HG03066 (cell line): ENCODE results near the gene SLC6A11.

ENCODE experiments used
- ATAC-seq: cut with Tn5 transposase; IDR thresholded peaks from one replicate; pipeline ENCODE4 v1.9.1; 2021; ENCODE audit warnings: low read depth; ENCODE audit not compliant: unreplicated experiment

SLC6A11 gene

GRCh38 chr3:10816019-10816862, at the start of gene SLC6A11:
Gene SLC6A11 (plus strand): TSS chr3:10816228. CDS start chr3:10816266, 38 bp downstream.
- no peak for ATAC-seq

GRCh38 chr3:10768708-10769394, 47.2 kb upstream of the SLC6A11 start:
- no peak for ATAC-seq

GRCh38 chr3:10770547-10770946, 45.5 kb upstream of the SLC6A11 start:
- no peak for ATAC-seq

- ATAC-seq = no peak
Measured at GRCh38 chr3:10770981-10771380, 45.0 kb upstream of the SLC6A11 start.

DNA sequence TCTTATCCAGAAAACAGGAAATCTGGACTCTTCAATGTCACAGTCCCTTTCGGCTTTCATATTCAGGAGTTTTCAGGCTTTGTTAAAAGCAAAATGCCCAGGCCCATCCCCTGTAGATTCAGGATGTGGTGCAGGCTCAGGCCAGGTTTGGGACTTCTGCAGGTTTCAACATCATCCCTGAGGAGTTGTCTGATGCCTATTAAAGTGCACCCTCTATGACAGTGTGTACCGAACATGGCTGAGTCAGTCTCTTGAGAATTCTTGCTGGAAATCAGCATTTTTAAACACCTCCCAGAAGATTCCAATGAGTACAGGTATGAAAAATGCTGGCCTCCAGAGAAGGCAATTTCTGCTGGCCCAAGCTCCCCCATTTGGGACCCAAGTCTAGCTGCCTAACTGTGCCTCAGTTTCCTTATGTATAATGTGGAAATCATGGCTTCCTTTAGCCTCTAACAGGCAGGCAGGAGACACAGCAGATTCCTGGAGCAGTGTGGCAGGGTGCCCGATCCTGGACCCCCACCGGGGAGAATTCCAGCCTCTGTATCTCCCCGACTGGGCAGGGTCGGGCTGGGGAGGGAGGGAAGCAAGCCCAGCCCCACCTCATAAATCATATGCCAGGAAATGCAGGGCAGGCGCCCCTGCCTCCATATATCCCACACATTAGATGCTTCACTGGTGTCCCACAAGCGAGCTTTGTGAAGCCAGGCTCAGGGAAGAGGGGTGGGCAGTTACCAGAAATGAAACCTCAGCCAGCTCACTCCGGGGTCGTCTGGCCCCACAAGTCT, 44.4 kb upstream of the SLC6A11 start:
- ATAC-seq = no peak

DNA sequence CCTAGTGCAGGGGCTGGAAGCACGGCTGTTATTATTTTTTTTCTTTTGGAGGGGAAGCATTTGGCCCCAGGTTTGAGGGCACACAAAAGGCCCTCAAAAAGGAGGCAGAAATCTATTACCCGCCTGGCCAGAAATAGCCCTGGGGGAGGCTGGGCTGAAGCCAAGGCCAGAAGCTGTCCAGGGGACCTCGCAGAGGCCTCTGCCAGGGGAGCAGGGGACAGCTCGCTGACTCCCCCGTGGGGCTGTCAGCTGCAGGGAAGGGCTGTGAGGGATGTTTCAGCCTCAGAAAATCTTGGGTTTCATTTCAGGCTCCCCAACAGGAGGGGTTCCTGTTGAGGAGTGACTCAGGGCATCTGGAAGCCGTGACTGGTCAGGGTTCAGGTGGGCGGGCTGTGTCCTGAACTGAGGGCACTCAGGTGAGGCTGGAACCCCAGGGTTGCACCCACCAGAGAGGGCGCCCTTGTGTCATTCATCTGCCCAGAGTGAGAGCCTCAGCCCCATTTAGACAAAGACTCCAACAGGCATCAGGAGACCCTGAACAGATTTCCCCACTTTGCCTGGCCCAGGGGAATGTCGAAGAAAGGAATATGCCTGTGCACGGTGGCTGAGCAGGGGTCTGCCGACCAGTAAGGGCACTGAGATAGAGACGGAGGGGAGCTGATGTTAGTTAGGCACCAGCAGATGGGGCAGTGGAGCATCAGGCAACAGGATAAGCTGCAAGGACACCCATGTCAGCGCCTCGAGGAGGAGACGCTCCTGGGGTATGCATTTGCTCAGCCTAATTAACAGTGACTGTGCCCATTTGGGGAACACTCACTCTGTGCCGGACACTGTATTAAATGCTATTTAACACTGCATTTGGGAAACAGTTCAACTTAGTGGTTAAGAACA, 43.5 kb upstream of the SLC6A11 start:
- no peak for ATAC-seq

DNA sequence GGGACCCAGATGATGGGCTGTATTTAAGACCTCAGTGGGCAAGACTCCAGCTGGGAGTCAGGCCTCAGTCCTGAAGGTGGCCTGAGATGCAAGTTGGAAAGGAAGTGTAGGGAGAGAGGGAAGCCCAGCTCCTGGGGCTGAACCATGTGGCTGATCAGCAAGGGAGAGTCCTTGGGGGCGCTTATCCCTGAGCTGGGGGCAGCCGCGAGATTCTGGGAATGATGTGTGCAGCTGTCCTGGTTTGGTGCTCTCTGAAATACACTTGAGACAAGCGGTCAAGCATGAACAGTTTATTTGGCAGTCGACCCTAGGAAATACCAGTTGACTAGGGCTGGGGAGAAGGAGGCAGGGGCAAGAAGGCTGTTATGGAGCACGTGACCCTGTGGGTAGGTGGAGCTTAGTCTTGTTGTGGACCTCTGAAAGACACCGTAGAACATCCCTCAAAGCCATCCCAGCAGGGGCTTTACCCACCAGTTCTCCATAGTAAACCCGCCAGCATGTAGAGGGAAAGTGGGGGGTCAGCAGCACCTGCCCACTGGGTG, 41.8 kb upstream of the SLC6A11 start:
- ATAC-seq = no peak

DNA sequence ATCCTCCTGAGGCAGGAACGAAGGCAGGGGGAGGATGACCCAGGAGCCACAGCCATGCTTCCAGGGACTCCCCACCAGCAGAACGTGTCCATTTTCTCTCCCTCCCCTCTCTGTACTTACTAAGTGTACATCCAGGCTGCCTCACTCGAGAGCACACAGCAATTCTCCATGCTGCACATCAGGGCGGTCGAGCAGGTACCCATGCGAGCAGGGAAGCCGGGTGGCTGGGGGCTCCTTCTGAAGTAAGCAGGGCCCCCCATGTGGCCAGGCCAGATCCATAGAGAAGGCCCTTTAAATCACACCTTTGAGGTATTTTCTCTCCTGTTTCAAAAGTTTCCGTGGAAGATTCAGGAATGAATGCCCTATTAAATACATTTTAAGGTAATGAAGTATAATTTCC, 41.2 kb upstream of the SLC6A11 start:
- ATAC-seq = no peak

- ATAC-seq = no peak
Measured at GRCh38 chr3:10775259-10775658, 40.8 kb upstream of the SLC6A11 start.

- ATAC-seq = no peak
Measured at GRCh38 chr3:10775828-10776227, 40.2 kb upstream of the SLC6A11 start.

DNA sequence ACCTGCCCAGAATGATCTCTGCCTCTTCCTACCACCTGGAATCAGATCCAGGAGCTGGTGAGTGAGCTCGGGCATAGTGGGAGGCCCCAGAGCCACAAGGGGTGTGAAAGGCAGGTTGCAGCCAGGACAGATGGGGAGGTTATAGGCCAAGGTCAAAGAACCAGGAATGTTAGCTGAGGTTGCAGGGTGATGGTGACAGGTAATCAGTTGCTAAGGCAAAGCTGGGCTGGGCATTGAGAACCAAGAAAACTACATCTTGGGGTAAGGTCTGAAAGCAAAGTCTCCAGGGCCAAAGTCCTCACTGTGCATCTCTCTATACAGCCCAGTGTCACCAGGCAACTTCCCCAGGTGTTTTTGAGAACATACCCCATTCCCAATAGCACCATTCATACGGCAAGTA, 38.4 kb upstream of the SLC6A11 start:
- ATAC-seq = no peak

GRCh38 chr3:10778492-10779292, 37.3 kb upstream of the SLC6A11 start:
- no peak for ATAC-seq

GRCh38 chr3:10779293-10779805, 36.7 kb upstream of the SLC6A11 start:
- ATAC-seq = no peak

DNA sequence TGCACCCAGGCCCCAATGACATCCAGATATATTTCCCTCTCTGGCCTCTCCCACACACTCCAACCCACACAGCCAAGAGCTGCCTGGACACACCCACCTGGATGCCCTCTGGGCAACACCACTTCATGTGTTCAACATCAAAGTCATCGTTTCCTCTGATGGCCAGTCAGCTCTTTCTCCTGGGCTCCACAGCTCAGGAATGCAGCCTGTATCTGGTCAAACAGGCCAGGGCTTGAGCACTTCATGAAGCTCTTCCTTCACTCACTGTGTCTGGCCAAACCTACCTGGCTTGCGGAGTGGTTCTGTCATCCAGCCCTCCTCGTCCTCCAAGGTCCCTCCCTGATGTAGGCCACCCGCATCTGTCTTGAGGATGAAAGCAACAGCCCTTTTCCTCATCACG, 35.8 kb upstream of the SLC6A11 start:
- no peak for ATAC-seq

DNA sequence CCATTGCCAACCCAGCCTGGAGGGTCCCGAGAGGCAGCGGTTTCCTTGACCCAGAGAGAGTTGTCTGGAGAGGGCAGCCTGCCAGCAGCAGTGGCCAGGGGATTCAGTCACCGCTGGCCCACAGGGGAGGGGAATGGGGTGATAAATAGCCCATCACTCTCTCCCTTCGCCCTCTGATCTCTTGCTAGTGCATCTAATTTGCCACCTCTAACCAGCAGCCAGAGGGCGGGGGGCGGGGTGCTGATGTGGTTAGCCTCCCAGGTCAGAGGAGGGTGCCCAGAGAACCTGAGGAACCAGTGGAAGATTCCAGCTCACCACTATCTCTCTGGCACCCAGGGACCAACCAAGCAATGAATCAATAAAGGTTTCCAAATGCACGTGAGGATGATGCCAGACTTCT, 35.1 kb upstream of the SLC6A11 start:
- ATAC-seq = no peak

DNA sequence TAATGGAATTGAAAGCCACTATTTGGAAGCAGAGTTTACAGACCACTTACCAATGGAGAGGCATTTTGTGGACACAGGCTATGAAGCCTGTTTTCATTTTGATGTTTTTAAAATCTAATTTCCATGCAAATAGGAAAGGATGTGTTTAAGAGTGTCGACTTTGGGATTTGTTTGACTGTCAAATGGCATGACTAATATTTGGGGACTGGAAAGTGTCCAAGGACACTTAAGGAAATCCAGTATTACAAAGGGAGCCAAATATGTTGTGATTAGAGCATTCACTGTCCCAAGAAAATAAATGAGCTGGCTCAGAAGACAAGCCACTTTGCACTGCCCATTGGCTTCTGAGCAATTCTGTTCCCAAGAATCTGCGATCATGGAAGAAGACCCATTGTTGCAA, 34.0 kb upstream of the SLC6A11 start:
- no peak for ATAC-seq

GRCh38 chr3:10783360-10784351, 32.4 kb upstream of the SLC6A11 start:
- ATAC-seq = no peak

GRCh38 chr3:10786640-10787039, 29.4 kb upstream of the SLC6A11 start:
- ATAC-seq = no peak
